Measurements from ENCODE around the gene CAMTA1. TPM values are rescaled to one million over a fixed set of nuclear protein-coding genes. Genes with fewer than 3 reads are reported as not detected.

The CAMTA1 gene
- total RNA-seq, 1 donor from 2014 or later, result 63.8 TPM

DNA sequence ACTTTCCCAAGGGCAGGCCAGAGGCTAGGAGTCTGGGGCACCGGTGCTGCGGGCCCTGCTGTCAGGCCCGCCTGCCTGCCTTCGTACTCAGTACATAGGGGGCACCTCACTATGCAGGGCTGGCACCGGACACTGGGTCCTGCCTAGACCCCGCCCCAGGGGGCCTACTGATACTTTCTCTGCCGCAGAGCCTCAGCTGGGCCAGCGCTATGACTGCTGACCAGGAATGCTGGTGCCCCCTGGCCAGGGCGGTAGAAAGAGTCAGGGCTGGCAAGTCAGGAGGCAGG, 857.1 kb downstream of the CAMTA1 start:
- H3K27me3 Mint-ChIP-seq (ENCODE audit: low read depth), result no peaks in the 10 kb centered on the region
- TF ChIP-seq, protein P1, sequence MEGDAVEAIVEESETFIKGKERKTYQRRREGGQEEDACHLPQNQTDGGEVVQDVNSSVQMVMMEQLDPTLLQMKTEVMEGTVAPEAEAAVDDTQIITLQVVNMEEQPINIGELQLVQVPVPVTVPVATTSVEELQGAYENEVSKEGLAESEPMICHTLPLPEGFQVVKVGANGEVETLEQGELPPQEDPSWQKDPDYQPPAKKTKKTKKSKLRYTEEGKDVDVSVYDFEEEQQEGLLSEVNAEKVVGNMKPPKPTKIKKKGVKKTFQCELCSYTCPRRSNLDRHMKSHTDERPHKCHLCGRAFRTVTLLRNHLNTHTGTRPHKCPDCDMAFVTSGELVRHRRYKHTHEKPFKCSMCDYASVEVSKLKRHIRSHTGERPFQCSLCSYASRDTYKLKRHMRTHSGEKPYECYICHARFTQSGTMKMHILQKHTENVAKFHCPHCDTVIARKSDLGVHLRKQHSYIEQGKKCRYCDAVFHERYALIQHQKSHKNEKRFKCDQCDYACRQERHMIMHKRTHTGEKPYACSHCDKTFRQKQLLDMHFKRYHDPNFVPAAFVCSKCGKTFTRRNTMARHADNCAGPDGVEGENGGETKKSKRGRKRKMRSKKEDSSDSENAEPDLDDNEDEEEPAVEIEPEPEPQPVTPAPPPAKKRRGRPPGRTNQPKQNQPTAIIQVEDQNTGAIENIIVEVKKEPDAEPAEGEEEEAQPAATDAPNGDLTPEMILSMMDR (IDR thresholded peaks at IDR 0.05), result no peak
- H3K9me3 Mint-ChIP-seq (ENCODE audit: low read depth), result no peaks in the 10 kb centered on the region
- no peaks in the 10 kb centered on the region for H3K36me3 Mint-ChIP-seq (ENCODE audit: low read depth)
- no peak overlapping the region for H3K27ac Mint-ChIP-seq (ENCODE audit: unreplicated experiment)
- no peak overlapping the region for H3K4me3 Mint-ChIP-seq (ENCODE audit: unreplicated experiment)
- no peak for DNase-seq (ENCODE audit: low spot score)
- peaks cover 9% of the 10 kb centered on the region for H3K4me1 Mint-ChIP-seq (ENCODE audit: low read depth)

DNA sequence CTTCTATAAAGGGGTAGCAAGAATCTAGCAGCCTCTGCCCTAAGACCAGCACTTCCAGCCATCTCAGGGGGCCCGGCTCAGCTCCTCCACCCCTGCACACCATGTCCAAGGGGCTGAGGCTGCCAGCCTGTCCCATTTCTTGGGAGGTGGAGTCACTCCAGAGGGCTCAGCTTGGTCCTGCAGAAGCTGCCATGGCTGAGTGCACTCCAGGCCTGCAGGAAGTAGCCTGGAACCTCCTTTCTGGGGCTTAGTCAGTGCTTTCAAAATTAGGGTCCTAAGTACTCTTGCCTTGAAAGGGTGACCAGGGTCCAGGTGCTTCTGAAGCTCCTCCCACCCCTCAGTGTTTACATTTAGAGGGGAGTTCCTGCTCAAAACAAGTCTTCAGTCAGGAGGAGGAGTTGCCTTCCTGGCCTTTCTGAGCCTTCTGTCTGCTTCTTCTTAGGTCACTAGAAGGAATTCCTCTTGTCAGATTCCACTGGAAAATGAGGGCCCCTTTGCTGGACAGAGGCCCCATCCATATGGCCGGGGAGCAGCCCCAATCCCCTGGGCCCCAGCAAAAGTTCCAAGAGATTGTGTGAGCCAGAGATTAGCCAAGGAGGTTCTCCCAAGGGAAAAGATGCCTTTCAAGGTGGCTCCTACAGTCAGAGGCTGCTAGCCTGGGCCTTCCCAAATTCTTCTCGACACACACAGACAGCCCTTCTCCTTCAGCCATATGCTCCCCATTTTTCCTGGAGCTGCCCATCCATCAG, 857.7 kb downstream of the CAMTA1 start:
- H3K4me1 Mint-ChIP-seq (ENCODE audit: low read depth), result peaks cover 9% of the 10 kb centered on the region
- H3K9me3 Mint-ChIP-seq (ENCODE audit: low read depth), result no peaks in the 10 kb centered on the region
- no peak overlapping the region for H3K27ac Mint-ChIP-seq (ENCODE audit: unreplicated experiment)
- no peak for DNase-seq (ENCODE audit: low spot score)
- no peaks in the 10 kb centered on the region for H3K36me3 Mint-ChIP-seq (ENCODE audit: low read depth)
- no peaks in the 10 kb centered on the region for H3K27me3 Mint-ChIP-seq (ENCODE audit: low read depth)
- TF ChIP-seq, protein P1 (IDR thresholded peaks at IDR 0.05), result no peak
- H3K4me3 Mint-ChIP-seq (ENCODE audit: unreplicated experiment), result no peak overlapping the region

DNA sequence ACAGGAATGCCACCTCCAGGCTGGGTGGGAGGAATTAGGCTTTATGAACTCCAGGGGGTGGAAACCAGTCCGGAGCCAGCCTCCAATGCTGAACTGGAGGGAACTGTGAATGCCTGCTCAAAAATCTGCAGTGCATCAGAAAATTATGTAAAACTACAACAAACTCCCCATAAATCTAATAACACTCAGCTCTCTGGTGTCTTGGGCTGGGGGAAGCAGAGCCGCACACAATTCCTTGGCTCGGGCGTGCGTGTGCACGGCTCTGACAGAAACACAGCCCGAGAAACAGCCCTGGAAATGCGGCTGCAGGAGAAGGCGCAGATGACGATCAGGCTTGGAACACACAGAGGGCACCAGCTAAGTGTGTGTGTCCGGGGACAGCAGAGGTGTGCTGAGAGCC, 858.3 kb downstream of the CAMTA1 start:
- no peaks in the 10 kb centered on the region for H3K27me3 Mint-ChIP-seq (ENCODE audit: low read depth)
- no peaks in the 10 kb centered on the region for H3K36me3 Mint-ChIP-seq (ENCODE audit: low read depth)
- H3K27ac Mint-ChIP-seq (ENCODE audit: unreplicated experiment), result no peak overlapping the region
- TF ChIP-seq, protein P1 (IDR thresholded peaks at IDR 0.05), result no peak
- no peak for DNase-seq (ENCODE audit: low spot score)
- H3K4me3 Mint-ChIP-seq (ENCODE audit: unreplicated experiment), result no peak overlapping the region
- H3K9me3 Mint-ChIP-seq (ENCODE audit: low read depth), result no peaks in the 10 kb centered on the region
- H3K4me1 Mint-ChIP-seq (ENCODE audit: low read depth), result peaks cover 9% of the 10 kb centered on the region

DNA sequence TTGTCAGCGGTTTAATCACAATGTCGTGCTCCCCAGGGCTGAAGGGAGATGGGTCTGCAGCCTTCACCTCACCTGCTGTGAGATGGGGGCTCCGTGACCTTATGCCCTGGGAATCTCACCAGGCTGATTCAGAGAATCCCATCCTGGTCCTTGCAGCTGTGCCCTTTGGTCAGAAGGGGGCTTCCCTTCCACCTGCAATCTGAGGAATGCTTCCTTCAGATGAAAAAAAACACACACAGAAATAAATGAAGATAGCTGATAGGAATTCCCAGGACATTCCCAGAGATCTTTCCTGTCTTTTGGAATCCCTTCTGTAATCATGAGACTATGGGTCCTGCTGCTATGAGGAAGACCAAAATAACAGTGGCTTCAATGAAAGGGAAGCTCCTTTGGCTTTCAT, 858.8 kb downstream of the CAMTA1 start:
- H3K27ac Mint-ChIP-seq (ENCODE audit: unreplicated experiment), result no peak overlapping the region
- no peaks in the 10 kb centered on the region for H3K27me3 Mint-ChIP-seq (ENCODE audit: low read depth)
- no peaks in the 10 kb centered on the region for H3K9me3 Mint-ChIP-seq (ENCODE audit: low read depth)
- H3K36me3 Mint-ChIP-seq (ENCODE audit: low read depth), result no peaks in the 10 kb centered on the region
- TF ChIP-seq, protein P1 (IDR thresholded peaks at IDR 0.05), result no peak
- no peak for DNase-seq (ENCODE audit: low spot score)
- H3K4me1 Mint-ChIP-seq (ENCODE audit: low read depth), result peaks cover 9% of the 10 kb centered on the region
- no peak overlapping the region for H3K4me3 Mint-ChIP-seq (ENCODE audit: unreplicated experiment)

DNA sequence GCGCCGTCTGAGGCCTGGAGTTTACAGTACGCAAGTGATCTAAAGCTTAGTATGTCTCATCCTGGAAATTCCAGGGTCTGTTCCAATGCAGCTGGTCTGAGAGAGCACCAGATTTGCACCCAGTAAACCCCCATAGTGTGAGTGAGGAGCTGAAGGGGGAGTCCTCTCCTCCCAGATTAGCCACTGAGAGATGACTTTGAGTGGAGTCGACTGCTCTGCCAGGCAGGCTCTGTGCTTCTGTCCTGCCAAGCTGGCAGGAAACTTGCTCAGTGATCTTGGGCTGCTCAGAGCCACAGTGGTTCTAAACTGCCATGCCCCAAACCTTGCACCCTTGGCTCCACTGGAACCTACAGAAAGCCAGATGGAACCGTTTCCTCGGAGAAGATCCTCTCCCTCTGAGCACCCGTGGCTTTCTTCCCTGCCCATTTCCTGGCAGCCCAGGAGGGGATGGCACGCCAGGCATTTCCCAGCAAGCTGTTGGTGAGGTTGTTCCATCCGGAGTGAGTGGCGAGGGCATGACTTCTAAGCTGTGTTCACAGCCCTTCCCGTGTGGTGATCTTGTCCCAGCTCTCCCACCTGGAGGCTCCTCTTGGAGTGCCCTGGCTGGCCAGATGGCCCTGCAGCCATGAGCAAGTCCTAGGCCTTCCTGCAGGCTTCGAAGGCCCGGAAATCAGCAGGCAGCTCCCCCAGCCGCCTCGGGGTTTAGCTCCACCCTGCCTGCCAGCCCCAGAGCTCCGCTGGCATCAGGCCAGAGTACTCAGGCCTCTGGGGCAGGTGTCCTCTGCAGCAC, 859.9 kb downstream of the CAMTA1 start:
- TF ChIP-seq, protein P1 (IDR thresholded peaks at IDR 0.05), result no peak
- no peak overlapping the region for H3K4me3 Mint-ChIP-seq (ENCODE audit: unreplicated experiment)
- H3K27me3 Mint-ChIP-seq (ENCODE audit: low read depth), result no peaks in the 10 kb centered on the region
- no peak for DNase-seq (ENCODE audit: low spot score)
- no peaks in the 10 kb centered on the region for H3K36me3 Mint-ChIP-seq (ENCODE audit: low read depth)
- H3K27ac Mint-ChIP-seq (ENCODE audit: unreplicated experiment), result no peak overlapping the region
- peaks cover 9% of the 10 kb centered on the region for H3K4me1 Mint-ChIP-seq (ENCODE audit: low read depth)
- H3K9me3 Mint-ChIP-seq (ENCODE audit: low read depth), result no peaks in the 10 kb centered on the region
